Coronary artery (tissue), 2 donors: ENCODE measurements around the gene TAOK1.
A peak's percentile ranks its signal among the peaks of the same experiment; 100 is the strongest.

ENCODE experiments used
- DNase-seq: peaks from one replicate; pipeline ENCODE4 v3.0.0-alpha.2; 2017; ENCODE audit warnings: low spot score
- H3K27ac ChIP-seq, 2 donors: fragments of 200-600 bp; sonication (generic); one replicate each; pipeline ENCODE4 v1.5.1; 2016 to 2019
- H3K4me3 ChIP-seq: fragments of 200-600 bp; sonication (generic); 2 replicates; pipeline ENCODE4 v1.5.1; 2016; ENCODE audit warnings: mild to moderate bottlenecking, moderate library complexity
- CTCF ChIP-seq: fragments of 200-600 bp; sonication (generic); IDR thresholded peaks from one replicate; pipeline ENCODE4 v1.5.1; 2019; ENCODE audit warnings: antibody characterized with exemption

The TAOK1 gene

GRCh38 chr17:29592850-29593551, 202.8 kb downstream of the TAOK1 start, which contains the start of gene ANKRD13B:
Gene ANKRD13B (plus strand): TSS chr17:29593132. CDS start chr17:29593622, 490 bp downstream.
- TF ChIP-seq CTCF = no peak
- DNase-seq = no peak
- peak within 1 kb of the TSS; percentile 71 to 96 for H3K27ac ChIP-seq
- H3K4me3 ChIP-seq = peak within 1 kb of the TSS; percentile 99

GRCh38 chr17:29593591-29594518, 203.7 kb downstream of the TAOK1 start:
- DNase-seq = no peak
- Histone ChIP-seq H3K27ac (peak overlapping the region in 1 of 2 donors; percentile 96), H3K4me3 (peak overlapping the region; percentile 99)
- no peak for TF ChIP-seq CTCF

DNA sequence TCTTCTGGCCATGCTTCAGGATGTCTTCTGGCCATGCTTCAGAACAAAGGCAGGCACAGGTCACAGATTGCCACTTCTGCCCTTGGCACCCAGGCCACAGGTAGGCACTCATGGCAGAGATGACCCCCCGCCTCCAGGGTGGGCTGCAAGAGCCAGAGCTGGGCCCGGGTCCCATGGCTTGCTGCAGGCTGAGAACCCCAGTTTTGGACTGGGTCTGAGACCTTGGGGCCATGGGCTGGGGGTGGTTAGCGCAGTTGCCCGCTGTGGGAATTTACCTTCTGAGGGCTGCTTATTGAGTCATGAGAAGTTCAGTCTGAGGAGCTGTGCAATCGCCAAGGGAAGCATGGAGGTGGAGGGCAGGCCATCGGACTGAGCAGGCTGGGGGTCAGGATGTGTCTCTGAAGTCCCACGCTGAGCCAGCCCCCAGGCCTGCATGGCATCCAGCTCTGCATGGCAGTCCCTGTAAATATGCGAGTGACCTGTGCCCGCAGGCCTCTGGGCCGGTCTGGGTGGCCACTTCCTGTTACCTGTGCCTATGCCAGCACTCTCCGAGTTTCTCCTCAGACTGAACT, 204.4 kb downstream of the TAOK1 start:
- DNase-seq = no peak
- no peak for TF ChIP-seq CTCF
- Histone ChIP-seq H3K4me3 (no peak overlapping the region), H3K27ac (no peak overlapping the region)

DNA sequence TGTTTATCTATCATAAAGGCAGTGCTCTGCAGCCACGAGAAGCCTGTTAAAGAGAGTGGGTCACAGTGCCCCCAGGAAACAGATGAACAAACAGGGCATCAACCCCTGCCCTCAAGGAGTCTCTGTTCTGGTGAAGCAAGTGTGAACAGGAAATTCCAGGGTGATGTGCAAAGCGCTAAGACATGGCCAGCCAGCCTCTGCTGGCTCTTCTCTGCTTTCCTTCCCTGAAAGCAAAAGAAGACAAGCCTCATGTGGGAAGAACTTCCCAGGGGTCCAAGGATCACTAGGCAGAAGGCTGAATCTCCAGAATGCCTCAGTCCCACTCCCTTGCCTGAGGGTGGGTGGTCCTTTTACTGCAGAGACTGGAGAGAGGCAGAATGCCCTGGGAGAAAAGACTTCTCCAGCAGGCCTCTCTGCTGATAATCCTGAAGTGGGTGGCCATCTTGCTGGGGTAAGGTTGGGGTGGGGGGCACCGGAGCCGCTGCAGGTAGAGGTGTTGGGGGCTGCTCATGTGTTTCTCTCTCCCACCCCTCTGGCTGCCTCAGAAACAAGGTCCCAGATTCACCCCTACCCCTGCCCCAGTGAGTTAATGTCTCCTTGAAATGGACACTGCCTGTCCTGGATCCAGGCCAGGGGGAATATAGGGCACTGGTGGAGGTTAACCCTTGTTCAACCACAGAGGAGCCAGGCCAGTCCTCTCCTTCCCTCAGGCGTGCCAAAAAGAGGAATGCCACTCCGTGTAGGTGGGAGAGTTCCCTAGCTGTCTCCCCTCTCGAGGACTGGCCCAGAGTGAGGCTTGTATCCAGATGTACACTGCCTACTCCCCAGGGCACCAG, 205.2 kb downstream of the TAOK1 start:
- Histone ChIP-seq H3K27ac (peak overlapping the region in 1 of 2 donors; percentile 10), H3K4me3 (no peak overlapping the region)
- no peak for DNase-seq
- TF ChIP-seq CTCF = no peak

DNA sequence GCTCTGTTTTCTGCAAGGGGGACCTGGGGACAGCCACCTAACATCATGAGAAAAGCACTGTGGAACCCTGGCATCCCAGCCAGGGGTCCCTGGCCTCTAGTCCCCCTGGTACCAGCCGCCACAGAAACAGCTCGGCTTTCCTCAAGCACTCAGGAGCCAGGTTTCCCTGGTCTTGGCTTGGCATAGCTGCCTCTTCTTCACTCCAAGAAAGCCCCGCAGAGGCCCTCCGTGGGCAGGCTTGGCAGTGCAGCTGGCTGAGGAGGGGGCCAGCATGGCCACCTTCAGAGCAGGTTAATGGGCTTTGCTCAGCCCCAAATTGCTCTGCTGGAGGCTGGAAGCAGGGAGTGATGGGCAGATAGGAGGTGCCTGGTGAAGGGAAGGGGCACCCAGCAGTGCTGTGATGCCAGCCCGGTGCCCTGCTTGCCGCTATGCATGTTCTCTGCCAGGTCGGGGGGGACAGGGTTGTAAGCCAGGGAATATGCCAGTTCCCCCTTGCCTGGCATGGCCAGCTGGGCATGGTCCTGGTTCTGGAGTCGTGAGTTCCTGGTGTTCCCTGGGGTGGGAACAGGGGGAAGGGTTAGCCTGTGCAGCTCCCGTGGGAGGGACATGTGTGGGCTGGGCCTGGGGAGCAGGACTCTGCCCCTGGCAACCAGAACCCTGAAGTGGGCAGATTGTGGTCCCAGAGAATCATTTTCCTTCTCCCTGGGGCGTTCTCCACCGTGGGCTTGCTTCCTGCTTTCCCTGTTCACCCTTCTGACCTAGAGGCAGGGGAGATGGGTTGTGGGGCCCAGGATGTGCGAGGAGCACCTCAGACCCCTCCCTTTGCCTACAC, 206.0 kb downstream of the TAOK1 start:
- Histone ChIP-seq H3K27ac (peak overlapping the region in 1 of 2 donors; percentile 28), H3K4me3 (no peak overlapping the region)
- DNase-seq = no peak
- no peak for TF ChIP-seq CTCF

DNA sequence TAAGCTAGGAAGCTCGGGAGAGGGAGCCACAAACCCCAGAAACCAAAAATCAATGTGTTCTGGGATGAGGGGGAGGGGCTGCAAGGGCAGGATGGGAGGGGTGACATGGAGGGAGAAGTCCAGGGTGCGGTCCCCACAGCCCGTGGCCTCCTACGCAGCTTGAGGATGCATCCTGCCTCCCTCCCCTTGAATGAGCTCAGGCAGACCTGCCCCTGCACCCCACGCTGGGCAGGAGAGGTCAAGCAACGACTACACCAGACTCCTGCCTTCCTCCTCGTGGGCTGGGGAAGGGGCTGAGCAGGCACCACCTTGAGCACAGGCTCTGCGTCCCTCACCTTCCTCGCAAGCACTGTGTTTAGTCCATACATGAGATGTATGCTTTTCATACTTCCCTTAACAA, 206.6 kb downstream of the TAOK1 start:
- TF ChIP-seq CTCF = no peak
- H3K27ac ChIP-seq = peak overlapping the region in 1 of 2 donors; percentile 28
- no peak for DNase-seq
- H3K4me3 ChIP-seq = no peak overlapping the region
